Neural crest cell (in vitro differentiated cells): ENCODE data around the gene BEST1. TPM values are rescaled to one million over a fixed set of nuclear protein-coding genes. Genes with fewer than 3 reads are reported as not detected.
"Not testable (repeated sequence)": the region's sequence is repeated elsewhere in the genome, so short reads cannot be mapped to it uniquely, and the experiment has no call there.

Experiments used
- DNase-seq: peaks from one replicate; pipeline ENCODE4 v3.0.0; 2021; ENCODE audit warnings: low read depth, mixed read lengths, low spot score
- H3K27ac Mint-ChIP-seq: one replicate; pipeline ENCODE4 v1.8.0; 2021; ENCODE audit warnings: mild to moderate bottlenecking, mixed read lengths; ENCODE audit not compliant: unreplicated experiment
- H3K27me3 Mint-ChIP-seq: 2 replicates; pipeline ENCODE4 v1.8.0; 2021; ENCODE audit warnings: low read depth, mild to moderate bottlenecking, mixed read lengths
- H3K36me3 Mint-ChIP-seq: 2 replicates; pipeline ENCODE4 v1.8.0; 2021; ENCODE audit warnings: low read depth, mild to moderate bottlenecking, mixed read lengths
- H3K4me1 Mint-ChIP-seq: 2 replicates; pipeline ENCODE4 v1.8.0; 2021; ENCODE audit warnings: mixed read lengths
- H3K4me3 Mint-ChIP-seq: one replicate; pipeline ENCODE4 v1.8.0; 2021; ENCODE audit warnings: mild to moderate bottlenecking, mixed read lengths
- H3K9me3 Mint-ChIP-seq: 2 replicates; pipeline ENCODE4 v1.8.0; 2021; ENCODE audit warnings: mixed read lengths
- total RNA-seq: library from RNA; stranded (reverse); gene quantifications from 2 replicates; pipeline ENCODE4 v1.2.1, GENCODE V29; 2021
- TF ChIP-seq, protein P1 (sequence below): fragments of 200-600 bp; sonication (generic); conservative IDR thresholded peaks from 2 replicates; pipeline ENCODE4 v1.5.0; 2021; ENCODE audit warnings: antibody characterized with exemption, mild to moderate bottlenecking

The BEST1 gene
- total RNA-seq, 1 donor from 2014 or later = 0.96 TPM

DNA sequence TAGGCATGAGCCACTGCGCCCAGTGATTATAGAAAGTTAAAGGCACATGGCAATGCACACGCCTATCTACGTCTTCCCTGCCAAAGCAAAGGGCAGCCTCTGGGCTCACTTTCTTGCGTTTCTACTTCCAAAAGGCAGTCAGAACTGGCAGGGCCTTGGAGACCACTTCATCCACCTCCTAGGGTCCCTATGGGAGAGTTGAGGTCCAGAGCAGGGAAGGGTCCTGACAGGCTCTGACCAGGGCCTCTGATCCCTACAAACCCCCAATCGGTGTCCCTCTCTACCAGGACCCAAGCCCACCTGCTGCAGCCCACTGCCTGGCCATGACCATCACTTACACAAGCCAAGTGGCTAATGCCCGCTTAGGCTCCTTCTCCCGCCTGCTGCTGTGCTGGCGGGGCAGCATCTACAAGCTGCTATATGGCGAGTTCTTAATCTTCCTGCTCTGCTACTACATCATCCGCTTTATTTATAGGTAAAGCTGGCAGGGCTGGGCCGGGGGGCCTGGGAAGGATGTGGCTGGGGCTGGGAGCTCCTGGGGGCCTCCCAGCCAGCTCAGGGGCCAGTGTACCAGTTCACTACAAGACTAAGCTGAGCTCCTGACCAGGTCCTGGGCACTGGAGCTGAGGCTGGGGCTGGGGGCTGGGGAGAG, 1.5 kb downstream of the BEST1 start:
- no peak for DNase-seq
- peak overlapping the region; percentile 19 for H3K27ac Mint-ChIP-seq
- H3K9me3 Mint-ChIP-seq = no peaks in the 10 kb centered on the region
- H3K36me3 Mint-ChIP-seq = no peaks in the 10 kb centered on the region
- TF ChIP-seq, protein P1, sequence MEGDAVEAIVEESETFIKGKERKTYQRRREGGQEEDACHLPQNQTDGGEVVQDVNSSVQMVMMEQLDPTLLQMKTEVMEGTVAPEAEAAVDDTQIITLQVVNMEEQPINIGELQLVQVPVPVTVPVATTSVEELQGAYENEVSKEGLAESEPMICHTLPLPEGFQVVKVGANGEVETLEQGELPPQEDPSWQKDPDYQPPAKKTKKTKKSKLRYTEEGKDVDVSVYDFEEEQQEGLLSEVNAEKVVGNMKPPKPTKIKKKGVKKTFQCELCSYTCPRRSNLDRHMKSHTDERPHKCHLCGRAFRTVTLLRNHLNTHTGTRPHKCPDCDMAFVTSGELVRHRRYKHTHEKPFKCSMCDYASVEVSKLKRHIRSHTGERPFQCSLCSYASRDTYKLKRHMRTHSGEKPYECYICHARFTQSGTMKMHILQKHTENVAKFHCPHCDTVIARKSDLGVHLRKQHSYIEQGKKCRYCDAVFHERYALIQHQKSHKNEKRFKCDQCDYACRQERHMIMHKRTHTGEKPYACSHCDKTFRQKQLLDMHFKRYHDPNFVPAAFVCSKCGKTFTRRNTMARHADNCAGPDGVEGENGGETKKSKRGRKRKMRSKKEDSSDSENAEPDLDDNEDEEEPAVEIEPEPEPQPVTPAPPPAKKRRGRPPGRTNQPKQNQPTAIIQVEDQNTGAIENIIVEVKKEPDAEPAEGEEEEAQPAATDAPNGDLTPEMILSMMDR = no peak
- H3K27me3 Mint-ChIP-seq = peaks cover 28% of the 10 kb centered on the region
- peaks cover 12% of the 10 kb centered on the region for H3K4me1 Mint-ChIP-seq
- H3K4me3 Mint-ChIP-seq = no peak overlapping the region

DNA sequence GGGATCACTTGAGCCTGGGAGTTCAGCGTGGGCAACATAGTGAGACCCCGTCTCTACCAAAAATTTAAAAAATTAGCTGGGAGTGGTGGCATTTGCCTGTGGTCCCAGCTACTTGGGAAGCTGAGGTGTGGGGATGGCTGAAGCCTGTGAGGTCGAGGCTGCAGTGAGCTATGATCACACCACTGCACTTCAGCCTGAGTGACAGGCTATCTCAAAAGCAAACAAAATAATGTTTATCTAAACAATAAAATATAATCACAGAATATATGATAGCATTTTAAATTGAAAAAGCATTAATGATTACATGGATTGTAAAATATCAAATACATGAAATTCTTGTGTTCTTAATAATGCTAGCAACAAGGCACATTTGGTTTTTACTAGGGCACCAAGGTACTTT, 2.7 kb downstream of the BEST1 start:
- peaks cover 31% of the 10 kb centered on the region for H3K27me3 Mint-ChIP-seq
- H3K4me3 Mint-ChIP-seq = no peak overlapping the region
- H3K9me3 Mint-ChIP-seq = no peaks in the 10 kb centered on the region
- no peaks in the 10 kb centered on the region for H3K36me3 Mint-ChIP-seq
- peaks cover 12% of the 10 kb centered on the region for H3K4me1 Mint-ChIP-seq
- DNase-seq = no peak
- TF ChIP-seq, protein P1 = no peak
- H3K27ac Mint-ChIP-seq = no peak overlapping the region

DNA sequence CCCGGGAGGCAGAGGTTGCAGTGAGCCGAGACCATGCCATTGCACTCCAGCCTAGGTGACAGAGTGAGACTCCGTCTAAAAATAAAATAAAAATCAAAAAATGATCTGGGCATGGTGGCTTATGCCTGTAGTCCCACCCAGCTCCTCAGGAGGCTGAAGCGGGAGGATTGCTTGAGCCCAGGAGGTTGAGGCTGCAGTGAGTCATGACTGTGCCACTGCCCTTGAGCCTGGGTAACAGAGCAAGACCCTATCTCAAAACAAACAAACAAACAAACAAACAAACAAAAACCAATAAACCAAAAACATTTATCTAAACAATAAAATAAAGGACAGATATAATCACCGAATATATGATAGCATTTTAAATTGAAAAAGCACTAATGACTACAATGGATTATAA, 3.5 kb downstream of the BEST1 start:
- Mint-ChIP-seq H3K27me3 (peaks cover 33% of the 10 kb centered on the region), H3K4me1 (peaks cover 12% of the 10 kb centered on the region)
- H3K36me3 Mint-ChIP-seq, H3K4me3 Mint-ChIP-seq, H3K27ac Mint-ChIP-seq, H3K9me3 Mint-ChIP-seq, DNase-seq: not testable (repeated sequence)

DNA sequence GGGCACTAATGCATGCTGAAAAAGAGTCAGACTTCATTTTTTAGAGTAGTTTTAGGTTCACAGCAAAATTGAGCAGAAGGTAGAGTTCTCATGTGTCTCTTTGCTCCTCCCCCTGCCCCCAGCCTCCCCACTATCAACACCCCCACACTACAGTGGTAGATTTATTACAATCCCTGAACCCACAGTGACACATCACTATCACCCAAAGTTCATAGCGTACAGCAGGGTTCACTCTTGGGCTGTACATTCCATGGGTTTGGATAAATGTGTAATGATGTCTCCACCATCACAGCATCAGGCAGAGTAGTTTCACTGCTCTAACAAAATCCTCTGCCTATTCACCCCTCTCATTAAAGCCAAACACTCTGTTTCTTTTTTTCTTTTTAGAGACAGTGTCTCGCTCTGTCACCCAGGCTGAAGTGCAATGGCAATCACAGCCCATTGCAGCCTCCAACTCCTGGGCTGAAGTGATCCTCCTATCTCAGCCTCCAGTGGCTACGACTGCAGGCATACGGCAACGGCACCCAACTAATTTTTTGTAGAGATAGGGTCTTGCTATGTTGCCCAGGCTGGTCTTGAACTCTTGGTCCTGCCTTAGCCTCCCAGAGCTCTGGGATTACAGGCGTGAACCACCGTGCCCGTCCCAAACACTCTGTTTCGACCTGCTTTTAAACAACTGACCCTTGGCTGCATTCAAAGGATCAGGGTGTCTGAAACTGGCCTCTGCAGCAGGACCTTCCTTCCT, 4.1 kb downstream of the BEST1 start:
- Mint-ChIP-seq H3K36me3 (no peaks in the 10 kb centered on the region), H3K27me3 (peaks cover 33% of the 10 kb centered on the region), H3K9me3 (no peaks in the 10 kb centered on the region), H3K4me3 (no peak overlapping the region), H3K27ac (no peak overlapping the region), H3K4me1 (peaks cover 7% of the 10 kb centered on the region)
- DNase-seq = no peak
- TF ChIP-seq, protein P1 = no peak

DNA sequence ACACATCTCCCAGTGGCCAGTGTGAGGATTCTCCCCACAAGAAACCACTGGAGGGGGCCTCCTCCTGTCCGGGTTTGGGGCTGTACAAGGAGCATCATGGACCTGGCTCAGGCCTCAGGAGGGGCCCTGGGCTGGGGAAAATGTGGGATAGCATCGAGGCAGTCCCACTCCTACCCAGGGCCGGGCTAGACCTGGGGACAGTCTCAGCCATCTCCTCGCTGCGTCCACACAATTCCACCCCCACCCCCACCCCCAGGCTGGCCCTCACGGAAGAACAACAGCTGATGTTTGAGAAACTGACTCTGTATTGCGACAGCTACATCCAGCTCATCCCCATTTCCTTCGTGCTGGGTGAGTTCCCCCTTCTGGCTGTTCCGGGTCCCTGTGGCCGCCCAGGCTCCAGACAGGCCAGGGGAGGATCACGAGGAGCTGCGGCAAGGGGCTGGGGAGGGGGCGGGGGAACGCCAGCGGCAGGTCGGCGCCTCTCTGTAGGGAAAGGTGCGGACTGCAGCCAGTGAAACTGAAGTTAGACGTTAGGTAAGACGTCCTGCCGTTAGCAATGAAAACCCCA, 4.8 kb downstream of the BEST1 start:
- Mint-ChIP-seq H3K36me3 (no peaks in the 10 kb centered on the region), H3K4me3 (no peak overlapping the region), H3K9me3 (no peaks in the 10 kb centered on the region), H3K27me3 (peaks cover 33% of the 10 kb centered on the region), H3K4me1 (peaks cover under 1% of the 10 kb centered on the region), H3K27ac (no peak overlapping the region)
- TF ChIP-seq, protein P1 = no peak
- no peak for DNase-seq
